OCI-LY1 (cell line): ENCODE measurements around the gene CDH13.

Experiments
- H2AFZ ChIP-seq: fragments of 200-600 bp; sonication (generic), shearing (Covaris generic); 2 replicates; pipeline ENCODE4 v1.6.0; 2014; ENCODE audit warnings: antibody characterized with exemption, mild to moderate bottlenecking, low read length
- H3F3A ChIP-seq: fragments of 200-600 bp; sonication (generic), shearing (Covaris generic); 2 replicates; pipeline ENCODE4 v1.6.0; 2014; ENCODE audit warnings: mild to moderate bottlenecking, antibody characterized with exemption, low read length, moderate library complexity; ENCODE audit not compliant: insufficient read depth
- H3K27ac ChIP-seq: fragments of 200-600 bp; sonication (generic); 2 replicates; pipeline ENCODE4 v1.5.1; 2014; ENCODE audit warnings: low read length, mixed run types, mild to moderate bottlenecking, low read depth; ENCODE audit not compliant: poor library complexity, severe bottlenecking
- H3K27me3 ChIP-seq: fragments of 200-600 bp; sonication (generic); 2 replicates; pipeline ENCODE4 v1.6.0; 2014; ENCODE audit warnings: antibody characterized with exemption, mild to moderate bottlenecking, low read length, moderate library complexity; ENCODE audit not compliant: insufficient read depth
- H3K36me3 ChIP-seq: fragments of 200-600 bp; sonication (generic); 2 replicates; pipeline ENCODE4 v1.6.1; 2014; ENCODE audit warnings: mild to moderate bottlenecking, antibody characterized with exemption, low read length, moderate library complexity, mixed read lengths; ENCODE audit not compliant: insufficient read depth
- H3K4me1 ChIP-seq: fragments of 200-600 bp; sonication (generic); 2 replicates; pipeline ENCODE4 v1.5.1; 2014; ENCODE audit warnings: mild to moderate bottlenecking, low read length, moderate library complexity; ENCODE audit not compliant: insufficient read depth, severe bottlenecking
- H3K4me2 ChIP-seq: fragments of 200-600 bp; sonication (generic), shearing (Covaris generic); 2 replicates; pipeline ENCODE4 v1.6.1; 2014; ENCODE audit warnings: low read length
- H3K4me3 ChIP-seq: fragments of 200-600 bp; sonication (generic); 2 replicates; pipeline ENCODE4 v1.5.1; 2014; ENCODE audit warnings: low read length, low read depth, mild to moderate bottlenecking, mixed read lengths; ENCODE audit not compliant: poor library complexity, severe bottlenecking
- H3K79me2 ChIP-seq: fragments of 200-600 bp; shearing (Covaris generic); 2 replicates; pipeline ENCODE4 v1.6.1; 2016; ENCODE audit warnings: mixed run types, low read length, mixed read lengths; ENCODE audit not compliant: insufficient read depth
- H3K9ac ChIP-seq: fragments of 200-600 bp; sonication (generic), shearing (Covaris generic); 2 replicates; pipeline ENCODE4 v1.6.1; 2014; ENCODE audit warnings: mild to moderate bottlenecking, low read length, mixed read lengths
- H3K9me2 ChIP-seq: fragments of 200-600 bp; sonication (generic), shearing (Covaris generic); 2 replicates; pipeline ENCODE4 v1.6.1; 2014; ENCODE audit warnings: low read depth, mild to moderate bottlenecking, low read length, mixed read lengths
- H3K9me3 ChIP-seq: fragments of 200-600 bp; shearing (Covaris generic); 2 replicates; pipeline ENCODE4 v1.6.1; 2014; ENCODE audit warnings: low read length, mixed read lengths
- H4K20me1 ChIP-seq: fragments of 200-600 bp; sonication (generic), shearing (Covaris generic); 2 replicates; pipeline ENCODE4 v1.6.0; 2016; ENCODE audit warnings: mild to moderate bottlenecking, low read length; ENCODE audit not compliant: insufficient read depth
- EZH2 ChIP-seq: fragments of 200-600 bp; sonication (generic), shearing (Covaris generic); IDR thresholded peaks from 2 replicates; pipeline ENCODE4 v1.8.0; 2017; ENCODE audit warnings: borderline replicate concordance, mixed run types, mild to moderate bottlenecking, antibody characterized with exemption, low read length, moderate library complexity, mixed read lengths
- TF ChIP-seq, protein P1 (sequence below): fragments of 200-600 bp; sonication (generic), shearing (Covaris generic); IDR thresholded peaks from 2 replicates; pipeline ENCODE4 v1.5.1; 2017; ENCODE audit warnings: mild to moderate bottlenecking, antibody characterized with exemption, low read length, moderate library complexity, mixed read lengths

Gene CDH13

DNA sequence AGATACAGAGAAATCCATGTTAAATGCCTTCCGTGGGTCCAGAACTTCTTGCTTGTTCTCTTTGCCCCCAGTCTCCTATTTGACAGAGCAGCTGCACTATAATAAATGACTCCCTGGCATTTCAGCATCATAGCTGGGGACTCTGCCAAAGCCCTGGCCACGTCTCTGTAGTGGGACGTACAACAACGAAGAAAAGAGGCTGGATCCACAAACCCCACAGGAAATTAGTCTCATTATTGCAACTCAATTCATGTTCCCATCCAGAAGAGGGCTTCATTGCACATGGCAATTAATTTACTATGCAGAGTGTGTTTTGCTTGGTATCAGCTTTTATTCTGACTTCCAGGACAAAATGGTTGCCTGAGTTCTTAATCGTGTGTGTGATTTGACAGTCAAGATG, 121.3 kb downstream of the CDH13 start:
- TF ChIP-seq, protein P1, sequence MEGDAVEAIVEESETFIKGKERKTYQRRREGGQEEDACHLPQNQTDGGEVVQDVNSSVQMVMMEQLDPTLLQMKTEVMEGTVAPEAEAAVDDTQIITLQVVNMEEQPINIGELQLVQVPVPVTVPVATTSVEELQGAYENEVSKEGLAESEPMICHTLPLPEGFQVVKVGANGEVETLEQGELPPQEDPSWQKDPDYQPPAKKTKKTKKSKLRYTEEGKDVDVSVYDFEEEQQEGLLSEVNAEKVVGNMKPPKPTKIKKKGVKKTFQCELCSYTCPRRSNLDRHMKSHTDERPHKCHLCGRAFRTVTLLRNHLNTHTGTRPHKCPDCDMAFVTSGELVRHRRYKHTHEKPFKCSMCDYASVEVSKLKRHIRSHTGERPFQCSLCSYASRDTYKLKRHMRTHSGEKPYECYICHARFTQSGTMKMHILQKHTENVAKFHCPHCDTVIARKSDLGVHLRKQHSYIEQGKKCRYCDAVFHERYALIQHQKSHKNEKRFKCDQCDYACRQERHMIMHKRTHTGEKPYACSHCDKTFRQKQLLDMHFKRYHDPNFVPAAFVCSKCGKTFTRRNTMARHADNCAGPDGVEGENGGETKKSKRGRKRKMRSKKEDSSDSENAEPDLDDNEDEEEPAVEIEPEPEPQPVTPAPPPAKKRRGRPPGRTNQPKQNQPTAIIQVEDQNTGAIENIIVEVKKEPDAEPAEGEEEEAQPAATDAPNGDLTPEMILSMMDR, result no peak
- TF ChIP-seq EZH2, result no peak
- H3K36me3 ChIP-seq, result no peaks in the 10 kb centered on the region
- no peaks in the 10 kb centered on the region for H4K20me1 ChIP-seq
- H3K27ac ChIP-seq, result no peak overlapping the region
- H3K4me3 ChIP-seq, result no peak overlapping the region
- H3K9me2 ChIP-seq, result no peaks in the 10 kb centered on the region
- no peaks in the 10 kb centered on the region for H3F3A ChIP-seq
- no peak overlapping the region for H3K4me2 ChIP-seq
- no peaks in the 10 kb centered on the region for H3K9me3 ChIP-seq
- no peaks in the 10 kb centered on the region for H3K27me3 ChIP-seq
- no peaks in the 10 kb centered on the region for H3K79me2 ChIP-seq
- H3K9ac ChIP-seq, result no peak overlapping the region
- H2AFZ ChIP-seq, result no peak overlapping the region
- no peaks in the 10 kb centered on the region for H3K4me1 ChIP-seq

DNA sequence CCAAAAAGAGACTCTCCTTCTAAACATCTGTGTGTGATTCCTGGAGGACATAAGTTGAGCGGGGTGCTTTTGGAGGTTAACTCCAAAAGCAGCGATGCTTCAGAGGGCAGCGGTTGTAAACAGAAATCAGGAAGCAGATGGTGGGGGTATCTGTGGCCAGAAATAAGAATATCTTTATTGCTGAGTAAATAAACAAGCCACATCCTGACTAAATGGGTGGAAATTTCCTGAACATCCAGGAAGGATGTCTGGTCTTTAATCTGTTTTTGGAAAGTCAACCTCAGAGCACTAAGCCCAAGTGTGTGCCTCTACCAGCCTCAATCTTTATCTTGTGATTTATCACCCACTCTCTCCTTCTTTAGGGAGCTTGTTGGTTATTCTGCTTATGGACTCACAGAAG, 123.3 kb downstream of the CDH13 start:
- H3K4me3 ChIP-seq, result no peak overlapping the region
- no peaks in the 10 kb centered on the region for H3K27me3 ChIP-seq
- H3K27ac ChIP-seq, result no peak overlapping the region
- no peaks in the 10 kb centered on the region for H3K9me3 ChIP-seq
- H3K36me3 ChIP-seq, result no peaks in the 10 kb centered on the region
- H3K4me2 ChIP-seq, result no peak overlapping the region
- no peaks in the 10 kb centered on the region for H4K20me1 ChIP-seq
- H3F3A ChIP-seq, result no peaks in the 10 kb centered on the region
- H3K4me1 ChIP-seq, result no peaks in the 10 kb centered on the region
- H3K9ac ChIP-seq, result no peak overlapping the region
- H3K9me2 ChIP-seq, result no peaks in the 10 kb centered on the region
- no peak for TF ChIP-seq EZH2
- TF ChIP-seq, protein P1, result no peak
- no peak overlapping the region for H2AFZ ChIP-seq
- no peaks in the 10 kb centered on the region for H3K79me2 ChIP-seq

- Histone ChIP-seq H3K9ac (no peak overlapping the region), H4K20me1 (no peaks in the 10 kb centered on the region), H3K79me2 (no peaks in the 10 kb centered on the region), H3K27ac (no peak overlapping the region), H3K9me3 (no peaks in the 10 kb centered on the region), H3K4me2 (no peak overlapping the region), H3F3A (no peaks in the 10 kb centered on the region), H3K4me3 (no peak overlapping the region), H3K36me3 (no peaks in the 10 kb centered on the region), H2AFZ (no peak overlapping the region), H3K4me1 (no peaks in the 10 kb centered on the region), H3K27me3 (no peaks in the 10 kb centered on the region), H3K9me2 (no peaks in the 10 kb centered on the region)
- TF ChIP-seq EZH2, result no peak
- TF ChIP-seq, protein P1, result no peak
Observed at GRCh38 chr16:82751020-82751419, 124.3 kb downstream of the CDH13 start.
